Thoracic aorta (tissue), 2 donors: ENCODE data around the gene TRMT5. TPM values are rescaled to one million over a fixed set of nuclear protein-coding genes. Genes with fewer than 3 reads are reported as not detected.

Experiments
- ATAC-seq: fragments of 150-250 bp; one replicate; pipeline ENCODE4 v1.8.0; 2017; ENCODE audit warnings: low read depth; ENCODE audit not compliant: insufficient number of reproducible peaks, low FRiP score
- DNase-seq: peaks from one replicate; pipeline ENCODE4 v3.0.0-alpha.2; 2020; ENCODE audit warnings: low spot score
- H3K27ac ChIP-seq, 2 donors: fragments of 200-600 bp; sonication (generic); 1 replicate in 1 of 2; 2 replicates in 1 of 2; pipeline ENCODE4 v1.5.1; 2016; ENCODE audit warnings: mild to moderate bottlenecking in 2 of 2, moderate library complexity in 2 of 2
- H3K27me3 ChIP-seq: fragments of 200-600 bp; sonication (generic); replicated peaks from 2 replicates; pipeline ENCODE4 v1.6.0; 2016; ENCODE audit warnings: mild to moderate bottlenecking; ENCODE audit not compliant: insufficient read depth
- H3K36me3 ChIP-seq: fragments of 200-600 bp; sonication (generic); one replicate; pipeline ENCODE4 v1.5.1; 2016
- H3K4me1 ChIP-seq, 2 donors: fragments of 200-600 bp; sonication (generic); 1 replicate in 1 of 2; 2 replicates in 1 of 2; pipeline versions ENCODE4 v1.5.1 to v1.6.0; 2016; ENCODE audit warnings: low read depth in 2 of 2, mild to moderate bottlenecking in 1 of 2; ENCODE audit not compliant: control insufficient read depth in 1 of 2
- H3K4me3 ChIP-seq: fragments of 200-600 bp; sonication (generic); 2 replicates; pipeline ENCODE4 v1.5.1; 2016; ENCODE audit warnings: mild to moderate bottlenecking
- H3K9me3 ChIP-seq: fragments of 200-600 bp; sonication (generic); 2 replicates; pipeline ENCODE4 v1.5.1; 2016
- CTCF ChIP-seq: fragments of 200-600 bp; sonication (generic); IDR thresholded peaks from one replicate; pipeline ENCODE4 v1.5.1; 2019; ENCODE audit warnings: antibody characterized with exemption
- total RNA-seq, 2 donors: library from RNA; depleted of rRNA; stranded (reverse); fragments of >200 nt; gene quantifications; one replicate each; pipeline versions ENCODE4 v1.1.0 to v1.2.3, GENCODE V29; 2016

The TRMT5 gene
- total RNA-seq, 2 donors from 2014 or later: 4.2 to 12.2 TPM

GRCh38 chr14:60926002-60926401, 54.9 kb downstream of the TRMT5 start:
- no peak for TF ChIP-seq CTCF
- no peak overlapping the region for H3K27ac ChIP-seq
- H3K27me3 ChIP-seq: no peaks in the 10 kb centered on the region
- no peaks in the 10 kb centered on the region for H3K9me3 ChIP-seq
- no peak overlapping the region for H3K4me3 ChIP-seq
- no peak for DNase-seq
- peaks cover 0 to 3% of the 10 kb centered on the region in 2 donors for H3K4me1 ChIP-seq
- ATAC-seq: no peak
- H3K36me3 ChIP-seq: no peaks in the 10 kb centered on the region

DNA sequence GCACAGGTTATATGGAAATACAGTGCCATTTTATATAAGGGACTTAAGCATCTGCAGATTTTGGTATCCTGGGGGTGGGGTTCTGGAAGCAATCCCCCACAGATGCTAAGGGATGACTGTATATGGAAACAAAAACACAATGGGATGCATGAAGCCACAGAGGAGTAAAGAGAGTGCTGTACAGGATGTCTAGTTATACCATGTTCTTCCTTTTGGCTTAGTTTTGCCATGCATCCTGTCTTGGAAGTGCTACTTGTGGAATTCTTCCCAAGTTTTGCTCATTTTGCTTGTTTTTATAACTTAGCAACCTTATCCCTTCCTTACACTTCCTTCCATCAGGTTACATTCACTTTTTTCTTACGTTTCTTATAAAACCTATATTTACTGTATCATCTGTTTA, 55.6 kb downstream of the TRMT5 start:
- H3K27ac ChIP-seq: no peak overlapping the region
- H3K4me3 ChIP-seq: no peak overlapping the region
- no peak for TF ChIP-seq CTCF
- H3K4me1 ChIP-seq: peaks cover 0 to 3% of the 10 kb centered on the region in 2 donors
- ATAC-seq (no peak), DNase-seq (no peak)
- no peaks in the 10 kb centered on the region for H3K9me3 ChIP-seq
- H3K36me3 ChIP-seq: no peaks in the 10 kb centered on the region
- H3K27me3 ChIP-seq: no peaks in the 10 kb centered on the region

- no peak overlapping the region for H3K4me3 ChIP-seq
- ATAC-seq: no peak
- peaks cover 0 to 3% of the 10 kb centered on the region in 2 donors for H3K4me1 ChIP-seq
Observed at GRCh38 chr14:60922050-60922449, 58.8 kb downstream of the TRMT5 start.

More at GRCh38 chr14:60922050-60922449, 58.8 kb downstream of the TRMT5 start:
- no peaks in the 10 kb centered on the region for H3K9me3 ChIP-seq
- no peaks in the 10 kb centered on the region for H3K27me3 ChIP-seq
- peaks cover 4% of the 10 kb centered on the region for H3K36me3 ChIP-seq
- no peak for DNase-seq
- TF ChIP-seq CTCF: no peak
- no peak overlapping the region for H3K27ac ChIP-seq

Other genes with a start within 250 kb of the TRMT5 start
- gene MNAT1, start 246.3 kb downstream of the TRMT5 start, total RNA-seq: 10 to 100 TPM; 32.4 to 52.3 TPM
- gene SLC38A6, start 166 bp upstream of the TRMT5 start, total RNA-seq: 10 to 100 TPM; 25.6 to 39.4 TPM